Measurements from ENCODE around the gene ADCY4.

ADCY4 gene

DNA sequence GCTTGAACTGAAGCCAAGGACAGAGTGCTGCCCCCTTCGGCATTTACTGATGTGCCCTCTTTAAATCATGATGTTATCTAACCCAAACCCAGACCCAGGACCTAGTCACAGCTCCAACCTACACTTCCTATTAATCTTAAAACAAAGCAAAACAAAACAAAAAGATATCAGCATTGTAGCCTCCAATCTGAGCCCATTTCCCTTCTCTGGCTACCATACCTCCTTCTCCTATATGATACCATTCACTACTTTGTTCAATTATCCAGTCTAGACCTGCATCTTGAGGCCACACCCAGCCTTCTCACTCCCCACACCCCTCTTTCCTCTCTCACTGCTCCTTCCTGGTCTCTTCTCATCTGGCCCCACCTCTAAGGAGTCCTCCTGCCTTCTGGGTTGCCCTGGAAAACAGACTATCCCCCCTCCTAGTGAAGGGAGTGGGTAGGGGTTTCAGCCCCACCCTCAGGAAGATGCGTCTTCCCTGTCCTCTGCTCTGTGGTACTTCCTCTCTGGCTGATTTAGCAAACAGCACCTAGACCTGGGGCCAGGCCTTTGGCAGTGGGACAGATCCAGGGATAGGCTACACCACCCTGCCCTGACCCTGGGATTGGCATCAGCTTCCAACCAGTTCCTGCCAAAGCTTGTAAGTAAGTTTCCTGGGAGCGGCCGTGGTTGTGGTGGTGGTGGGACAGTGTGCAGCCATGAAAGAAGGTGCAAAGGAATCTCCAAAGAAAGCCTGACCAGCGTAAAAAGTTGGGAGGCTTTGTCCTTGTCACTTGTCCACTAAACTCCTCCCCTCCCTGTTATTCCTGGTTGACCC, 20.3 kb downstream of the ADCY4 start:
- no peak for DNase-seq

GRCh38 chr14:24313913-24314312, 21.0 kb downstream of the ADCY4 start:
- no peak for DNase-seq

DNA sequence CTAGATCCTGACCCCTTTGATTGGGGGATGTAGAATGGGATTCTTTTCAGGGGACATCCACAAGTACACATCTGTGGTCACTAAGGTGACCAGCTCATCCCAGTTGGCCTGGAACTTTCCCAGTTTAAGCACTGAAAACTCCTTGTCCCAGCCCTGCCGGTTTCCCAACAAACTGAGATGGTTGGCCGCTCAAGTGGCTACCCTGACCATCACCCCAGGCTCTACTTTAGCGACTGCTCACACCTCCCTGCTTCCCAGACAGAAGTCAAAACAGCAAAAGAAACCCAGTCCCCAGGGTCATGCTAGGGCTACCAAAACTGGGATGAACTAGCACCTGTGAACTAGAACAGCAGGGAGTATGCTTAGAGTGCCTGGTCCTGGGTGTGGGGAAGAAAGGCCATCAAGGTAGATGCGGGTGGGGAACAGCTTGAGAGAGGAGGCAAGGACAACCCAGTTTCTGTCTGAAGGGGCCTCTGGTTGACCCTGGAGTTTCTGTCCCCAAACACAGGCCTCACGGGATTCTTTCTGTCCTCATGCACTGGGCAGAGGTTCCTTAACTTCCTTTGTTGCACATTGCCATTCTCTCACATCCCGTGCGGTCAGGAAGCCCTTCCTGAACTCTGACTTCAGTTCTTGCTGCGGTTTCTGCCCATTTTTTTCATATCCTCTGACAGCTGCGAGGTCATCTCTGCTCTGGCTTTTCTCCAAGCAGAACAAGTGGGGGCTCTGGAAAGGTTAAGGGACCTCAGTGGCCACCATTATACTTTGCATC, 21.9 kb downstream of the ADCY4 start:
- DNase-seq, result no peak

GRCh38 chr14:24311837-24312615, 22.8 kb downstream of the ADCY4 start:
- no peak for DNase-seq

GRCh38 chr14:24310646-24311604, 23.9 kb downstream of the ADCY4 start, which contains the start of gene LTB4R:
Gene LTB4R (plus strand): TSS chr14:24311502. CDS start chr14:24315652, 4,150 bp downstream.
- DNase-seq, result peak; percentile 88

DNA sequence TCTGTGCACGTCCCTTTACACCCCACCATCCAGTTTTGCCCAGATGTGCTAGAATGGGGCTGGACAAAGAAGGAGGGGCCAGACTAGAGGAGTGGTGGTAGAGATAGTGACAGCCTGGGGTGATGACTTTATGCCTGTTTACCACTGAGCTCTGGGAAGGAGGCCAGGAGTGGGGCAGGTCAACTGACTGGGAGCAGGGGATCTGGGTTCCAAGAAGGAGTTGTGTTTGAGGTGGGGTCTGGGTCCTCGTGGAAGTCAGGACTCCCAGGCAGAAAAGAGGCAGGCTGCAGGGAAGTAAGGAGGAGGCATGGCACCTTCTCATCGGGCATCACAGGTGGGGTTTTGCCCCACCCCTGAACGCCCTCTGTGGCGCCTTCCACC, 24.6 kb downstream of the ADCY4 start:
- no peak for DNase-seq

DNA sequence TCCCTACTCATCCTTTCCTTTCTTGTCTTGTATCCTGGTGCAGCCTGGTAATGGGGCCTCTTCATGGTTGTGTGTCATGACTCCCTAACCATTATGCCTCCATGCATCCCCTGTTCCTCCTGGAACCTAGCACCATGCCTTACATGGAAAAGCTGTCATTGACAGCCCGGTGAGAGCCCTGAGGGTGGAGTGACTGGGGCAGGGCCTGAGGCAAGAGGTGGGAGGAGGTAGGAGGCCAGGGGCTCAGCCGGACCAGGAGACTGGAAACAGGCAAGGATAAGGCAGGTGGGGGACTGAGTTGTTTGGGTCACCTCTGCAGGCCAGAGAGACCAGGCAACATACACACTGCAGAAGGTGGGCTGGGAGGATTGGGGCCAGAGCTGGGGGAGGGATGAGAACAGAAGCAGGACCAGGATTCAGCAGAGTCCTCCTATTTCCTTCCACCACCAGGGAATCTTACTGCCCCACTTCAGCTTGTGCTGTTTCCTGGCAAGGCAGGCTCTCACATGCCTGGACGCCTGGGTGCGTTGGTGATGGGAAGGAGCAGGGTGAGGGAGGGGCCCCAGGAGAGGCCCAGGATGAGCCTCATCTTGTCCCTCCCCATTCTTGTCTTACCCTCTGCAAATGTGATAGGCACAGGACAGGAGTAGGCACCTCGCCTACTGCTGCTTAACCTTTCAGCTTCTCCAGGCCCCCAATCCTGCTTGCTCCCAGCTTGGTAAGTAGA, 25.2 kb downstream of the ADCY4 start, which contains the start of gene LTB4R2:
LTB4R2 (plus strand) TSS at position 603 of the 727 bp plus-strand sequence. CDS start 525 bp downstream, outside the sequence.
- DNase-seq, result no peak

GRCh38 chr14:24308342-24309124, 26.3 kb downstream of the ADCY4 start:
- DNase-seq, result no peak

- peak; percentile 30 for DNase-seq
Observed at GRCh38 chr14:24307575-24308341, 27.1 kb downstream of the ADCY4 start, which contains the start of gene CIDEB. Gene CIDEB (minus strand): TSS chr14:24307977. CDS start chr14:24307858, 119 bp downstream.

DNA sequence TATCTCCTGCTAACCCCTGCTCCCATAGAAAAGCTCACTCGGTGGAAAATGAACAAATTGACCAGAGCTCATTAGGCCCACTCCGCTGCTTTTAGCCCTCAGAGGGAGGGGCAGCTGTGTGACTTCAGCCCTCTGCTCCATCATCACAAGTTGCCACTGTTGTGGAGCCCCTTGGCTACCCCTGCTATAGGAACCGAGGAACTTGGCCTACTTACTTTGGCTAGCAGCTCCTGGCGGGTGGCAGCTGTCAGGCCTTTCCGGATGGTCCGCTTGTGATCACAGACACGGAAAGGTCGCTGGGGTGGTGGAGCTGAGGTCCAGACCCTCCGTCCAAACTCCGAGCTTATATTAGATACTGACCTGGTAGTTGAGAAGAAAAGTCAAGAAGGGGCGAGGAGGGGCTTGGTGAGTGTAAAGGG, 27.7 kb downstream of the ADCY4 start:
- DNase-seq, result no peak

DNA sequence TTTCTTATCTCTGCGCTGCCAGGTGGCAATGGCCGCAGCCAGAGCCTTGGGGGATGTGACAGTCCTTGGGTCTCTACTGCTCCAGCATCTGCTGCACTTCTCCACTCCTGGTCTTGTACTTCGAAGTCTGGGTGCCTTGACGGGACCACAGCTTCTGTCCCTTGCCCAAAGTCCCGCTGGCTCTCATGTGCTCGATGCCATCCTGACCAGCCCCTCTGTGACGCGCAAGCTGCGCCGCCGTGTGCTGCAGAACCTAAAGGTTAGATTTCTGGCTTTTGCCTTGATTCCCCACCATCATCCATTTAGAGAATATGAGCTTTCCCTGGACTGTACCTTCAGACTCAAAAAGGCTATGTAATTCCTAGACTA, 30.9 kb downstream of the ADCY4 start:
- no peak for DNase-seq

- DNase-seq, result no peak
Observed at GRCh38 chr14:24300326-24300980, 34.4 kb downstream of the ADCY4 start.

DNA sequence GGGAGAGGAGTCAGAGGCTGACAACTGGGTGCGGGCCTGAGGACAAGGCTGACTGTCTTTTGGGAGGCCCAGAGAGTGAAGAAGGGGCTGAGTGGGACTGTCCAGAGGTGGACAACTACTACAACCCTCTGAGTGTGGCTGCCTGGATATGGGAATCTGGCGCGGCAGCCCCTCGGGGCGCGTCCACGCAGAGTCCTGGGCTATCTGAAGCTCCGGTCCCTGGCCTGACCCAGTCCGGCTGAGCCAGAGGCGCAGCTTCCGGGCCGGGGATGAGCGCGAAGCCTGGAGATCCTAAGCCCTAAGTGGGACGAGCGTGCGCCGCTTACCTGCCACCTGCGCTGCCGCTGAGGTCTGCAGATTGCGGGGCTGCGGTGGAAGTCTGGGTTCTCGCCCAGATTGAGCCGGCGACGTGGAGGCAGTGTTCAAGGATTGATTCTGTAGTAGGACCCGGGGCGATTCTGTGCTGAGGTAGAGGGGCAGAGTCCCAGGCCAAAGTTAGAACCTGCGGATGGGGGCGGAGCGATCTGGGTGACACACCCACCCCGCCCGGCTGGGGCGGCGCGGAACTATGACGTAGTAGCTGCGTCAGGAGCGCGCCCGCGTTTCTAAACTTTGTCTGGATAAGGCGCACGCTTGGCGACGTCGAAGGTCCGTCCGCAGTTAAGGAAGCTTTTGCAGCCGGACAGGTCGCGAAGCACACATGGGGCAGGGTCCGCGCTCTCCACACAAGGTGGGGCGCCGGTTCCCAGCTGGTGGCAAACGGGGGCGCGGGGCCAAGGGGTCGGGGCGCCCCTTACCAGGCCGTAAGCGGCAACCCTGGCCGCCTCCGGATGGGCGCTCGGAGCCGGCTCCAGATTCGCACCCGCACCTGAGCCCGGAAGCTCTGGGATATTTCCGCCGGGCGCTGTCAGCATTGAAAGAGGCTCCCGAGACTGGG, 35.3 kb downstream of the ADCY4 start, which contains the start of the genes DHRS1 and NOP9:
DHRS1 (minus strand) TSS at position 526 of the 937 bp plus-strand sequence. CDS start 674 bp downstream, outside the sequence.
NOP9 (plus strand) TSS at position 596 of the 937 bp plus-strand sequence; CDS start at position 701, 105 bp downstream.
- DNase-seq, result peak; percentile 82

GRCh38 chr14:24298892-24299254, 36.0 kb downstream of the ADCY4 start:
- DNase-seq, result no peak

DNA sequence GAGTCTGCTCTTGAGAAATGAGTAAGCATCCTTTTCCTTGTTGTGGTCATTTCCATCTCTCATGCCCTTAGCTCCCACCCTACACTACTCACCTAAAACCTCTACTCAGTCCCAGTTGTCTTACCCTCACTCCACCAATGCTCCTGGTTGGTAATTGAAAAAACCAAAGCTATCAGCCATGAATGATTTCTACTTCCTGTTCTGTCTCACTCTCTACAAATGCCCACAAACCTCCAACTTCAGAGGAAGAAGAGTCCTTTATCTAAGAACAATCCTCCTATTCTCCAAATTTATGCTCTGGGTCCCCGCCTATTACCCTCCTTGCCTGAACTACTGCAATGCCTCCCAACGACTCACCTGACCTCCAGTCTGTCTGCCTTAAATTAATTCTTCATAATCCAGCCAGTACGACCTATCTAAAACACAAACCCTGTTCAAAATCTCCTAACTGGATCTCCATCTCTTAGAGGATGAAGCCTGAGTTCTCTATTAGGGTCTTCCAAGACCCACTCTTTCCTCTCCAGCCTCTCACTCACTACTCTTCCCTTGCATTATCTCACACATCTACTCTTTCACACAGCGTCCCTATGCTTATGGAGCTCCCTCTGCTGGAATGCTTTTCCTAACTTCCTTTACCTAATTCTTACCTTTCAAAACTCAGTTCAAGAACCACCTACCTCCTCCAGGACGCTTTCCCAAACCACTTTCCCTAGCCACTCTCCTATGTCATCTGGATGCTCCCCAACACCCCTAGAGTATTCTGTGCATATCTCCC, 37.5 kb downstream of the ADCY4 start:
- DNase-seq, result no peak

- peak; percentile 47 for DNase-seq
Observed at GRCh38 chr14:24296341-24297157, 38.3 kb downstream of the ADCY4 start.
